PC-3 (cell line): ENCODE data around the gene PELO.

Source experiments
- CTCF ChIP-seq: fragments of 300-600 bp; sonication (generic); conservative IDR thresholded peaks from 2 replicates; pipeline ENCODE4 v1.5.1; 2017; ENCODE audit warnings: antibody characterized with exemption, low read depth, mild to moderate bottlenecking, low read length
- EZH2 ChIP-seq: fragments of 300-600 bp; sonication (generic); IDR thresholded peaks from one replicate; pipeline ENCODE4 v1.6.1; 2017; ENCODE audit warnings: antibody characterized with exemption, mild to moderate bottlenecking, low read length; ENCODE audit not compliant: unreplicated experiment

GRCh38 chr5:52830650-52831049 is 42.9 kb downstream of the PELO start:
- TF ChIP-seq CTCF (no peak), EZH2 (no peak)
